ENCODE data around the gene ARPC1A. TPM values are rescaled to one million over a fixed set of nuclear protein-coding genes. Genes with fewer than 3 reads are reported as not detected.
"Not testable (repeated sequence)": the region's sequence is repeated elsewhere in the genome, so short reads cannot be mapped to it uniquely, and the experiment has no call there.

The ARPC1A gene
- 214 and 216 TPM in 2 replicates for total RNA-seq
- long read RNA-seq, transcript ARPC1A-201 (10 exons, 1,565 nt), result major isoform, 1,216 of 1,281 reads
- long read RNA-seq, partial matches to known transcripts, result 18 of 1,281 reads
- long read RNA-seq, other reads (novel, unspliced or antisense), result 47 of 1,281 reads

DNA sequence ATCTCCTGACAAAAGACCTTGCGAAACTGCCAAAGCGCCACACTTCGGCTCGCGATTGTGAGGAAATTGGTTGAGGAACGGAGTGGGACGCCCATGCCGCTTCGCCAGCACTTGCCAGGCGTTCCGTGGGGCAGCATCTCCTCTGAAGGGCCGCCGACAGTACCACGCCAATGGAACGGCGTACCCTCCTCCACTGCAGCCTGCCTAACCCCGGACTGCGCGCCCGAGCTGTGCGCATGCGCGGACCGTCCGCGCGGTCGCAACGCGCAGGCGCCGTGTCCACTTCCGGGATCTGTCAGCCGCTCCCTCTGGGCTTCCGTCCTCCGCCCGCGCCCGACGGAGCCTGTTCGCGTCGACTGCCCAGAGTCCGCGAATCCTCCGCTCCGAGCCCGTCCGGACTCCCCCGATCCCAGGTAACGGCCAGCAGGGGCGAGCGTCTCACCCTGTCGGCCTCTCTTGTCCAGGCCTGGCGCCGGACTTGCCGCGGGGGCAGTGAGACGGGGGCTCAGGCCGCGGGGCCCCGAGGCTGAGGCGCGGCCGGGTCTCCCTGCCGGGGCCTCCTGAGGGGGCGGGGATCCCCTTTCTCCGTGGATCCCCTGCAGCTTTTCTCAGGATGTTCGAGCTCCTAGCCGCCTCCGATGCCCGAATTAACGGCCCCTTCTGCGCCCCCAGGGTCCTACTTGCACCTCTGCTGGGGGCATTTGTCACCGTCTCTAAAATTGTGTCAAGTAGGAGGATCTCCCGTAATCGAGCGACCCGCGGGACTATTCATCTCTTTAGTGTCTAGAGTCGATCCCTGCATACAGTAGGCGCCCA, at the start of gene ARPC1A:
Gene ARPC1A (plus strand): TSS at position 307 of the 816 bp plus-strand sequence. CDS start 7,456 bp downstream, outside the sequence.
- H3K27ac Mint-ChIP-seq (ENCODE audit: unreplicated experiment), result peak within 1 kb of the TSS; percentile 89
- H3K27me3 Mint-ChIP-seq (ENCODE audit: low read depth), result no peaks in the 10 kb centered on the region
- TF ChIP-seq, protein P1, sequence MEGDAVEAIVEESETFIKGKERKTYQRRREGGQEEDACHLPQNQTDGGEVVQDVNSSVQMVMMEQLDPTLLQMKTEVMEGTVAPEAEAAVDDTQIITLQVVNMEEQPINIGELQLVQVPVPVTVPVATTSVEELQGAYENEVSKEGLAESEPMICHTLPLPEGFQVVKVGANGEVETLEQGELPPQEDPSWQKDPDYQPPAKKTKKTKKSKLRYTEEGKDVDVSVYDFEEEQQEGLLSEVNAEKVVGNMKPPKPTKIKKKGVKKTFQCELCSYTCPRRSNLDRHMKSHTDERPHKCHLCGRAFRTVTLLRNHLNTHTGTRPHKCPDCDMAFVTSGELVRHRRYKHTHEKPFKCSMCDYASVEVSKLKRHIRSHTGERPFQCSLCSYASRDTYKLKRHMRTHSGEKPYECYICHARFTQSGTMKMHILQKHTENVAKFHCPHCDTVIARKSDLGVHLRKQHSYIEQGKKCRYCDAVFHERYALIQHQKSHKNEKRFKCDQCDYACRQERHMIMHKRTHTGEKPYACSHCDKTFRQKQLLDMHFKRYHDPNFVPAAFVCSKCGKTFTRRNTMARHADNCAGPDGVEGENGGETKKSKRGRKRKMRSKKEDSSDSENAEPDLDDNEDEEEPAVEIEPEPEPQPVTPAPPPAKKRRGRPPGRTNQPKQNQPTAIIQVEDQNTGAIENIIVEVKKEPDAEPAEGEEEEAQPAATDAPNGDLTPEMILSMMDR (conservative IDR thresholded peaks at IDR 0.05), result peak; percentile 37
- peak within 1 kb of the TSS; percentile 88 for H3K4me3 Mint-ChIP-seq
- no peaks in the 10 kb centered on the region for H3K9me3 Mint-ChIP-seq
- peak; percentile 83 for DNase-seq (ENCODE audit: low read depth, low spot score)
- peaks cover 30% of the 10 kb centered on the region for H3K4me1 Mint-ChIP-seq
- no peaks in the 10 kb centered on the region for H3K36me3 Mint-ChIP-seq (ENCODE audit: low read depth)

DNA sequence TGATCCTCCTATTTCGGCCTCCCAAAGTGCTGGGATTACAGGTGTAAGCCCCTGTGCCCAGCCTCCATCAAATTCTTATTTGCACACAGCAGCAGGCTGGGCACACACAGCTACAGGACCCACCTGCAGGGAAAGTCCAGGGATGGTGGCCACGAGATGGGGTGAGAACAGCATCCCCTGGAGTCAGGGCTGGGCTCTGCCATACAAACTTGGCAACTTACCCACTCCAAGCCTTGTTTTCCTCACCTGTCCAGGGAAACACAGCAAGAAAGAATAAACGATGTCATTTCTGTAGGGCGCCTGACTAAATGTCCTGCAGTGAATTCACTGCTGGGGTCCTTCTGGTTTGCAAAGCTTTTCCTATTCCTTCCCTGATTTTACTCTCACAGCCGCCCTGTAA, 47.5 kb upstream of the ARPC1A start:
- Mint-ChIP-seq H3K36me3 (ENCODE audit: low read depth) (no peaks in the 10 kb centered on the region), H3K4me1 (no peaks in the 10 kb centered on the region), H3K27me3 (ENCODE audit: low read depth) (no peaks in the 10 kb centered on the region), H3K9me3 (no peaks in the 10 kb centered on the region), H3K4me3 (no peak overlapping the region), H3K27ac (ENCODE audit: unreplicated experiment) (no peak overlapping the region)
- no peak for DNase-seq (ENCODE audit: low read depth, low spot score)
- TF ChIP-seq, protein P1 (conservative IDR thresholded peaks at IDR 0.05), result no peak

DNA sequence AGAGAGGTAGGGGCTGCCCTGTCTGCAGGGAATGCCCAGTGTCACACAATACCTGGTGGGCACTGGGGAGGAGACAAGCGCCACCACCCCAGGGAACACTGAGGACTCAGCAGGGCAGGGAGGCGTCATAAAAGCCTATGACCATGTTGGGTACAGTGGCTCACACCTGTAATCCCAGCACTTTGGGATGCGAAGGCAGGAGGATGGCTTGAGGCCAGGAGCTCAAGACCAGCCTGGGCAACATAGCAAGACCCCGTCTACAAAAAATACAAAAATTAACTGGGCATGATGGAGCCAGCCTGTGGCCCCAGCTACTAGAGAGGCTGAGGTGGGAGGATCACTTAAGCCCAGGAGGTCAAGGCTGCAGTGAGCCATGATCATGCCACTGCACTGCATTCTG, 41.5 kb upstream of the ARPC1A start:
- H3K9me3 Mint-ChIP-seq; H3K36me3 Mint-ChIP-seq (ENCODE audit: low read depth); H3K4me1 Mint-ChIP-seq; H3K4me3 Mint-ChIP-seq; DNase-seq (ENCODE audit: low read depth, low spot score); H3K27me3 Mint-ChIP-seq (ENCODE audit: low read depth): not testable (repeated sequence)
- H3K27ac Mint-ChIP-seq (ENCODE audit: unreplicated experiment), result peak overlapping the region; percentile 67

GRCh38 chr7:99287779-99288534, 37.7 kb upstream of the ARPC1A start:
- TF ChIP-seq, protein P1 (conservative IDR thresholded peaks at IDR 0.05), result no peak
- Mint-ChIP-seq H3K4me3 (no peak overlapping the region), H3K4me1 (no peaks in the 10 kb centered on the region), H3K36me3 (ENCODE audit: low read depth) (no peaks in the 10 kb centered on the region), H3K27me3 (ENCODE audit: low read depth) (no peaks in the 10 kb centered on the region), H3K9me3 (no peaks in the 10 kb centered on the region), H3K27ac (ENCODE audit: unreplicated experiment) (no peak overlapping the region)
- no peak for DNase-seq (ENCODE audit: low read depth, low spot score)

GRCh38 chr7:99289185-99289584, 36.5 kb upstream of the ARPC1A start:
- Mint-ChIP-seq H3K4me3 (no peak overlapping the region), H3K27me3 (ENCODE audit: low read depth) (no peaks in the 10 kb centered on the region), H3K36me3 (ENCODE audit: low read depth) (no peaks in the 10 kb centered on the region), H3K9me3 (no peaks in the 10 kb centered on the region), H3K27ac (ENCODE audit: unreplicated experiment) (no peak overlapping the region), H3K4me1 (no peaks in the 10 kb centered on the region)
- TF ChIP-seq, protein P1 (conservative IDR thresholded peaks at IDR 0.05), result no peak
- DNase-seq (ENCODE audit: low read depth, low spot score), result no peak

DNA sequence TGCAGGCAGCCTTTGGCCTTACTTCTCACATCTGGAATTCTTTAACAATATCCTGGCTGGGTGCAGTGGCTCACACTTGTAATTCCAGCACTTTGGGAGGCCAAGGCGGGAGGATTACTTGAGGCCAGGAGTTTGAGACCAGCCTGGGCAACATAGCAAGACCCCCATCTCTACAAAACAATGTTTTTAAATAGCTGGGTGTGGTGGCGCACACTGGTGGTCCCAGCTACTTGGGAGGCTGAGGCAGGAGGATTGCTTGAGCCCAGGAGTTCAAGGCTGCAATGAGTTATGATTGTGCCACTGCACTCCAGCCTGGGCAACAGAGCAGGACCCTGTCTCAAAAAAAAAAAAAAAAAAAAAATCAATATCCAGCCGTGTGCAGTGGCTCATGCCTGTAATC, 35.5 kb upstream of the ARPC1A start:
- not testable (repeated sequence) for H3K36me3 Mint-ChIP-seq (ENCODE audit: low read depth); H3K4me3 Mint-ChIP-seq; DNase-seq (ENCODE audit: low read depth, low spot score); H3K9me3 Mint-ChIP-seq; H3K27ac Mint-ChIP-seq (ENCODE audit: unreplicated experiment); H3K4me1 Mint-ChIP-seq; H3K27me3 Mint-ChIP-seq (ENCODE audit: low read depth)

All from neural crest cell (in vitro differentiated cells).